GM18951 (cell line): ENCODE data around the gene NHSL2.
"Not testable (repeated sequence)": the region's sequence is repeated elsewhere in the genome, so short reads cannot be mapped to it uniquely, and the experiment has no call there.

Source experiments
- POLR2A ChIP-seq: IDR thresholded peaks from 4 replicates; pipeline ENCODE4 v1.6.1; 2011; ENCODE audit warnings: mild to moderate bottlenecking; ENCODE audit not compliant: insufficient read length, insufficient read depth; ENCODE audit errors: extremely low read depth
- in situ Hi-C: fragments of 300-500 bp; cut with MboI; formaldehyde crosslinking; loops from one replicate; pipeline ENCODE4 v1.12.0; 2022; ENCODE audit warnings: low sequenced_read_pairs, mixed read lengths, inconsistent platforms; ENCODE audit not compliant: unreplicated experiment

Gene NHSL2

DNA sequence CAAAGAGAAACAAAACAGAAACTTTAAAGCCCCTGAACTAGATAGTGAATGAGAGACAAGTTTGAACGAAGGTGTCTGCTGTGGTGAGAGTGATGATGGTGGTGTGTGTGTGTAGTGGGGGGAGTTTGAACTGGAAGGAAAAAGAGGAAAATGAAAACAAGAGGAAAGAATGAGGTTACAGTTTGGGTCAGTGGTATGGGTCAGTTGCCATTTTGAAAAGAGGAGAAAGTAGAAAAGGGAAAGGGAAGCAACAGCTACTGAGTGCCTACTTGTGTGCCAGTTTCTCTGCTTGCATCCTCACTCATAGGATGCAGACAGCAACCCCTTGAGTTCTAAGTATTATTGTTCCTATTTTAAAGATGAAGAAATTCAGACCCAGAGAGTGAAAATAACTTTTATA is 26.0 kb downstream of the NHSL2 start:
- TF ChIP-seq POLR2A = no peak
- in situ Hi-C loops = no loop called here

GRCh38 chrX:71938371-71938770 is 27.7 kb downstream of the NHSL2 start:
- no peak for TF ChIP-seq POLR2A
- in situ Hi-C loops = no loop called here

GRCh38 chrX:71941145-71941544 is 30.5 kb downstream of the NHSL2 start:
- no peak for TF ChIP-seq POLR2A
- in situ Hi-C loops = no loop called here

GRCh38 chrX:71941776-71942175 is 31.1 kb downstream of the NHSL2 start:
- in situ Hi-C loops = no loop called here

GRCh38 chrX:71944369-71944768 is 33.7 kb downstream of the NHSL2 start:
- in situ Hi-C loops = no loop called here
- no peak for TF ChIP-seq POLR2A

More at GRCh38 chrX:71941776-71942175, 31.1 kb downstream of the NHSL2 start:
- TF ChIP-seq POLR2A = no peak

DNA sequence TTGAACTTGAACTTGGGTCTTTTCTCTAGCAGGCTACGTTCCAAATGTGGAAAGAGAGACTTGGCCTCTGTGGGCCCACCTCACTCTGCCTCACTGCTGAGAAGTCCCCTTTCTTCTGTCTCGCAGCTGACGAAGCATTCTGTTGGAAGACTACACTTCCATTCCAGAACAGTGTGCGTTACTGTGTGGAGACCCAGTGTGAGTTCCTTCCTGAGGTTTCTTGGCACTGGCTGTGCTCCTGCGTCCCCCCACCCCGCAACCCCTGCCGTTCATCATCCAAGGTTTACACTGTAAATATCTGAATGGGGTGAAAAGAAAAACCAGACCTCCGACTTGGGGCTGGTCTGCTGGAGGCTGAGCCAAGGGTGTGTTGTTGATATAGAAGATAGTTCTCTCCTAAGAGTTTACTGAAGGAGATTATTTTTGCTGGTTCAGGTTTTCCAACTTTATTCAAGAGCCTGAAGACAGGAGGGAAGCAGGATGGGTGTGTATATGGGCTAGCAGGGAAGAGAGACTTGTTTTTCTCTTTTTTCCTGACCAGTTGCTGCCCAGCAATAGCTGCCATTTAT is 34.7 kb downstream of the NHSL2 start:
- in situ Hi-C loops = no loop called here
- TF ChIP-seq POLR2A = no peak

DNA sequence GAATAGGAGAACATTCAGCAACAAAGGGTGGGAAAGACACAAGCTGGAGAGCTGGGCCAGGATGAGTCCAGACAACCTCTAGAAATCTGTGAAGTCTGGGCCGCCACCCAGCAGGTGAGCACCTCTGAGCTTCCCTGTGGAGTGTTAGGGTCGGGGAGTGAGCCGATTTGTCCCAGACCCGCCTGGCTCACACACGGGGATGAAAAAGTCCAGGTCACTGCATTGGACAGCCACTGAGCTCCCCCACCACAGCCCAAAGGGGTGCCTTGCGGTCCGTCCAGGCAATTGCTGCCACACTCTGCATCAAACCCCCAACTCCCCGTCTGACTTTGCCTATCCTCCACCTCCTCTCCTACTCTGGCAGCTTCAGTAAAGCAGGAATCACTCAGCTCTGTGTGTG is 38.7 kb downstream of the NHSL2 start:
- in situ Hi-C loops = no loop called here
- no peak for TF ChIP-seq POLR2A

DNA sequence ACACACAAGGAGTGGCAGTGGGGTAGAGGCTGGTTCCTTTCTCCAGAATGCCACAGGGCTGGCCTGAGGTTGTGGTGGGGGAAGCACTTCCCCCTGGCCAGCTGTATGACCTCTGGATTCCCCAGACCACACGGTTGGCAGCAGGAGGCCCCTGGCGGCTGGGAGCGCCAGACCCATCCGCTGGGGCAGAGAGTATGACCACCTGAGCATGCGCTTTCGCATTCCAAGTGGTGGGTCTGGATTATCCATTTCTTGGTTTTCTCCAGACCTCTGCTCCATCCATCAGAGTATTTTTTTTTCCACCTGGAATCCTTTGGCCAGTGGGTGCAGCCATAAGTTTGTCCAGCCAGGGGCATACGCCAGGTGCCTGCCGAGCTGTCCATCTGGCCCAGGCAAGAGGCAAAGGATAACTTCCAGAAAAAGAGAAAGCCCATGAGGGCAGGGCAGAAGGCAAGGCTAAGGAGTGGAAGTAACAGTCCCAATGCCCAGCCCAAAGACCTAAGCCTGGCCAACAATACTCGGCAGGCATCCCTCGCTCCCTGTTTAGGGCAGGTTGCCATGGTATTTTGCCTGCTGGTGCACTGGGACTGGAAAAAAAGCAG is 39.3 kb downstream of the NHSL2 start:
- TF ChIP-seq POLR2A = no peak
- in situ Hi-C loops = no loop called here

DNA sequence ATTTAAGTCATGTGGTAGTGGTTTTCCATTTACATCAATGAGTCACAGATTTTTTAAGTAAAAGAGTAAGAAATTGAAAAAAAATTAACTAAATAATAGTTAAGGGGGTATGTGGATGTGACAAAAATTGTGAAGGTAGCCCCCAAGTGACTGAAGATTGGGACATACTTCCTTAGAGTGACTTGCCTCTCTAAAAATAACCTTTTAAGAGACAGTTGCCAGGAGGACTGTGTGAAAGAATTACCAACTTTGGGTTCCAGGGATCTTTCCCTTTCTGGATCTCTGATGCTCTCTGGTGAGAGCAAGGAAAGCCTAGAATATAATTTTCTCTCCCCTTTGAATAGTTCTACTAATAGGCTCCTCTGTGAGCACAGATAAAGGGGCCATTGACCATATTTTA is 42.7 kb downstream of the NHSL2 start:
- no peak for TF ChIP-seq POLR2A
- in situ Hi-C loops = no loop called here

GRCh38 chrX:71953946-71954345 is 43.3 kb downstream of the NHSL2 start:
- in situ Hi-C loops = no loop called here
- TF ChIP-seq POLR2A = no peak

DNA sequence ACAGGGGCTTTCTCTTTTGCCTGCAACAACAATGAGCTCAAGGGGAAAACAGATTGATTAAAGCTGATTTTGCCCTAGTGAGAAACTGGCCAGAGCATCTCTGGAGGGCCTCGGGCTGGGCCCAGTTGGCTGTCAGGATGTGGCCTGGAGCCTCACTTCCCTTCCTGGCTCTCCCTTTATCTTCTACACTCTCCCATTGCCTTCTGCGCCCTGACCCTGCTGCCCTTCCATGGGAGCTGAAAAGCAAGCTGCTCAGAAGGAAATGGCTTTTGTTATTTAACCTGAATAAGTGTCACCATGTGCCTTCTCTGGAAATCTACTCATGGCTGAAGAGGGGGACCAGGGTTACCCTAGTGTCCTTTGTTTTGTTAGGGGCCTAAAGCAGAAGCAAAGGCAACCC is 43.8 kb downstream of the NHSL2 start:
- no peak for TF ChIP-seq POLR2A
- in situ Hi-C loops = no loop called here

DNA sequence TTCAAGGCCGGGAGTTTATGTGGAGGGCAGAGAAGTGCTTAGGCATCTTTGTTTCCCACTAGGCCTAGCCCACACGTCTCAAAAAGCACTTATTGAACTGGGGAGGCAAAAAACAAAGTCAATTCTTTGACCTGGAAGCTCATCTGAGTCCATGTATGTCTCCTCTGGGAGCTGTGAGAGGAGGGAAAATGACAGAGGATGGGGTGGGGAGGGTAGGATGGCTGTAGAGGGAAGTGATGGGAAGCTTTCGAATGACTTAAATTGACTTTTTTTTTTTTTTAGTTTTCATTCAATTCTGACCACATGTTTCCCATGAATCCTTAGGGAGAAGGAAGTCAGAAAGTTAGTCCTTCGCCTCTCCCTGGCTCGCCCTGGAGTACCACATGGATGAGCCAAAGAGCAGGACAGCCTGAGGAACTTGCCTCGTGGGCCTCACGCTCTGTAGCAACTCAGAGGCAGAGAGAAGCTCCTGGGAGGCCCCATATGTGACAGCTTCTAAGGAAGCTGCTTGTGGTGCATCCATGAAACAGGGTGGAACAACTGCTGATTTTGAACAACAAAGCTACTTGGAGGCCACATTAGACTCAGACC is 45.0 kb downstream of the NHSL2 start:
- in situ Hi-C loops = no loop called here
- TF ChIP-seq POLR2A = no peak

DNA sequence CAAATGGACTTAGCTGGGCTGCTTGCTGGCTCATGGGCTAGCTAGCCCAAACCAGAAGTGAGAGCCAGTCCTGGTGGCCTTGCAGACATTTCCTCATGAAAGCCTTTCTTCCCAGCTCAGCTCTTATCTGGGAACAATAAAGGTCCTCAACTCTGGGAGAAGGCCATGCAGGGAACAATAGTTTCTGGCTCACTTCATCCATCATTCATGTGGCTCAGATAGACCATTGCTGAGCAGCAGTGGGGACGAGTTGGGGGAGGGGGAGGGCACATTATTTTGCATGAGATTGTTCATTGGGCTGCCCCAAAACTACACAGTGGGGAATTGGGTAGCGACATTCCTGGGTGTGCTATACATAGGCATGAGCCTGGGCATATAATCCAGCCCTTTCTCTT is 47.6 kb downstream of the NHSL2 start:
- no peak for TF ChIP-seq POLR2A
- in situ Hi-C loops = no loop called here

- in situ Hi-C loops = not testable (repeated sequence)
These were observed 53.5 kb downstream of the NHSL2 start for GRCh38 chrX:71964184-71964583.
